Fibroblast of lung (primary cell): ENCODE data around the gene TAGAP.

ENCODE experiments used
- CTCF ChIP-seq, 2 donors: IDR thresholded peaks in 1 of 2; conservative IDR thresholded peaks in 1 of 2; 1 replicate in 1 of 2; 2 replicates in 1 of 2; pipeline ENCODE4 v1.5.1; 2011 to 2012; ENCODE audit warnings: low read length in 2 of 2, control low read depth in 1 of 2, inconsistent platforms in 1 of 2, low read depth in 1 of 2, mild to moderate bottlenecking in 1 of 2
- EZH2 ChIP-seq: IDR thresholded peaks from 2 replicates; pipeline ENCODE4 v1.5.1; 2012; ENCODE audit warnings: low read length, control low read depth, mild to moderate bottlenecking; ENCODE audit errors: missing control alignments

GRCh38 chr6:159061805-159062563 is 17.2 kb upstream of the TAGAP start:
- TF ChIP-seq CTCF (conservative IDR thresholded peaks at IDR 0.05 in 1 of 2, IDR thresholded peaks at IDR 0.05 in 1 of 2; ENCODE audit: low read depth in 1 of 2, low read length in 2 of 2) (no peak), EZH2 (no peak)
